ENCODE data around the gene PDPK1.
"Not testable (repeated sequence)": the region's sequence is repeated elsewhere in the genome, so short reads cannot be mapped to it uniquely, and the experiment has no call there.

Gene PDPK1

GRCh38 chr16:2531371-2531695, 6.5 kb upstream of the PDPK1 start, which contains the start of gene CEMP1:
Gene CEMP1, minus strand, starts transcription at chr16:2531408. Its CDS starts 335 bp downstream, at chr16:2531073.
- peak within 1 kb of the TSS; percentile 84 for H3K9ac ChIP-seq (ENCODE audit: low read length)
- TF ChIP-seq, protein P1, sequence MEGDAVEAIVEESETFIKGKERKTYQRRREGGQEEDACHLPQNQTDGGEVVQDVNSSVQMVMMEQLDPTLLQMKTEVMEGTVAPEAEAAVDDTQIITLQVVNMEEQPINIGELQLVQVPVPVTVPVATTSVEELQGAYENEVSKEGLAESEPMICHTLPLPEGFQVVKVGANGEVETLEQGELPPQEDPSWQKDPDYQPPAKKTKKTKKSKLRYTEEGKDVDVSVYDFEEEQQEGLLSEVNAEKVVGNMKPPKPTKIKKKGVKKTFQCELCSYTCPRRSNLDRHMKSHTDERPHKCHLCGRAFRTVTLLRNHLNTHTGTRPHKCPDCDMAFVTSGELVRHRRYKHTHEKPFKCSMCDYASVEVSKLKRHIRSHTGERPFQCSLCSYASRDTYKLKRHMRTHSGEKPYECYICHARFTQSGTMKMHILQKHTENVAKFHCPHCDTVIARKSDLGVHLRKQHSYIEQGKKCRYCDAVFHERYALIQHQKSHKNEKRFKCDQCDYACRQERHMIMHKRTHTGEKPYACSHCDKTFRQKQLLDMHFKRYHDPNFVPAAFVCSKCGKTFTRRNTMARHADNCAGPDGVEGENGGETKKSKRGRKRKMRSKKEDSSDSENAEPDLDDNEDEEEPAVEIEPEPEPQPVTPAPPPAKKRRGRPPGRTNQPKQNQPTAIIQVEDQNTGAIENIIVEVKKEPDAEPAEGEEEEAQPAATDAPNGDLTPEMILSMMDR (IDR thresholded peaks at IDR 0.05; ENCODE audit: low read depth, low read length), result no peak
- TF ChIP-seq EZH2phosphoT487 (IDR thresholded peaks at IDR 0.05; ENCODE audit: low read depth), result no peak
- H2AFZ ChIP-seq (ENCODE audit: low read depth, low read length), result peak within 1 kb of the TSS; percentile 69; the same call in 1 of the 2 replicates

DNA sequence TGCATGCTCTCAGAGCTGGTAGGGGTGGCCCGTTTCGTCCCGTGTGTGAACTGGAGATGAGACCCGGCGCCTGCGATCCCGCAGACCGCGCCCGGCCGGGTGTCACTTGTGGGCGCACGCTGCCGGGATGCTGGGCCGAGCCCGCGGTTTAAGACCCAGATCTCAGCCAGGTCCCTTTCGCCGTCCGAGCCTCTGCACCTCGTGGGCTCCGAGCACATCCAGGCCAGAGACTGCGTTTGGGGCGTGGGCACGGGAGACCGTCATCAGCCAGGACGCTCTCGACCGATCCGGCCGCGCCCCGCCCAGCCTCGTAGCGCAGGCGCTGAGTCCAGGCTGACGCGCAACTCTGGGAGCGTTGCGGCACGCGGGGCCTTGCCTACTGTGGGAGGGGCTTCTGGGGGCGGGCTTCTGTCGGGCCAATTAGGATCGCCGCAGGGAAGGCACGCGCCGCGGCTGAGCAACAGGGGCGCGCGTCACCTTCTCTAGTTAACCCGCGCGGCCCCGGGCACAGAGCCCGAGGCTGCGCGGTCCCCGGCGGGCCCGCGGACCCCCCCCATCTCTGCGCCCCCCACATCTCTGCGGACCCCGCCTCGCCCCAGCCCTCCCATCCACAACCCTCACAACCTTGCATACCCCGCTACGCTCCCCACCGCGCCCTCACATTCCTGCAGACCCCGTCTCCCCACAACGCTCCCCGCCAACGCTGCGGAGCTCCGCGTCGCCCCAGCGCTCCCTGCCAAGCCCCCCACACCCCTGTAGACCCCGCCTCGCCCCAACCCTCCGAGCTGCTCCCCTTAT, 5.9 kb upstream of the PDPK1 start:
- no peaks in the 10 kb centered on the region for H3K79me2 ChIP-seq (ENCODE audit: low read length)
- H3K4me3 ChIP-seq (ENCODE audit: low read length), result peak overlapping the region; percentile 82
- H3K27me3 ChIP-seq (ENCODE audit: low read depth, low read length), result no peaks in the 10 kb centered on the region
- peak overlapping the region; percentile 75 for H3K27ac ChIP-seq (ENCODE audit: low read length)
- H4K20me1 ChIP-seq (ENCODE audit: insufficient read depth, low read length), result no peaks in the 10 kb centered on the region
- TF ChIP-seq, protein P1 (IDR thresholded peaks at IDR 0.05; ENCODE audit: low read depth, low read length), result no peak
- TF ChIP-seq EZH2phosphoT487 (IDR thresholded peaks at IDR 0.05; ENCODE audit: low read depth), result no peak
- H3K9me3 ChIP-seq (ENCODE audit: insufficient read depth, low read length), result no peaks in the 10 kb centered on the region
- peak overlapping the region; percentile 84 for H3K9ac ChIP-seq (ENCODE audit: low read length)
- peak overlapping the region; percentile 69; the same call in 1 of the 2 replicates for H2AFZ ChIP-seq (ENCODE audit: low read depth, low read length)
- H3K4me1 ChIP-seq (ENCODE audit: low read length), result peaks cover 6% of the 10 kb centered on the region; the same call in 1 of the 2 replicates
- peak overlapping the region; percentile 91 for H3K4me2 ChIP-seq (ENCODE audit: low read length)
- peaks cover 11% of the 10 kb centered on the region for H3K36me3 ChIP-seq (replicated peaks; ENCODE audit: low read depth, low read length)

More at GRCh38 chr16:2531371-2531695, 6.5 kb upstream of the PDPK1 start, which contains the start of gene CEMP1:
- H3K36me3 ChIP-seq (replicated peaks; ENCODE audit: low read depth, low read length), result peaks cover 11% of the 10 kb centered on the region
- peak within 1 kb of the TSS; percentile 91 for H3K4me2 ChIP-seq (ENCODE audit: low read length)
- H3K27ac ChIP-seq (ENCODE audit: low read length), result peak within 1 kb of the TSS; percentile 75
- no peaks in the 10 kb centered on the region for H3K9me3 ChIP-seq (ENCODE audit: insufficient read depth, low read length)
- H4K20me1 ChIP-seq (ENCODE audit: insufficient read depth, low read length), result no peaks in the 10 kb centered on the region
- peaks cover 6% of the 10 kb centered on the region; the same call in 1 of the 2 replicates for H3K4me1 ChIP-seq (ENCODE audit: low read length)
- no peaks in the 10 kb centered on the region for H3K79me2 ChIP-seq (ENCODE audit: low read length)
- H3K4me3 ChIP-seq (ENCODE audit: low read length), result peak within 1 kb of the TSS; percentile 82
- H3K27me3 ChIP-seq (ENCODE audit: low read depth, low read length), result no peaks in the 10 kb centered on the region

DNA sequence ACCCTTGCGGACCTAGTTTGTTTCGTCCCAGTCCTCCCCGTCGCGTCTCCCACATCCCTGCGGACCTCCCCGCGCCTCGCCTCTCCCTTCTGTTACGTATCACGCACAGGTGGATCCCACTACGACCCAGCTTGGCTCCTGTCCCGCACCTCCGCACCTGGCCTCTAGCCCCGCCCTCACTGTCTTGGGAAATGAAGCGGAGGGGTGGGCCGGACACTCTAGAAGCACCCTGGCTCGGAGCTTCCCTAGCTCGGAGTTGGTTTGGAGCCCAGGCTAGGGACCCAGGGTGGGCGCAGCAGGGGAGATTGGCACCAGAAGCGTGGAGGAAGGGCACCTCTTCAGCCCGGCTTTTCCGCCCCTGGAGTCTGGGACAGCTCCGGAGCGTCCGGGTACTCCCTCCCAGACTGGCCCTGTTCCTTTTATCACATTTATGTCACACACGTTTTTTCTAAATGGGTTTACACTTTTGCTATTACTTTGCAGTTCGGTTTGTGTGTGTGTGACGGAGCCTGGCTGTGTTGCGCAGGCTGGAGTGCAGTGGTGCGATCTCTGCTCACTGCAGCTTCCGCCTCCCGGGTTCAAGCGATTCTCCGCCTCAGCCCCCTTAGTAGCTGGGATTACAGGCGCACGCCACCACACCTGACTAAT, 5.2 kb upstream of the PDPK1 start:
- peak overlapping the region; percentile 82 for H3K4me3 ChIP-seq (ENCODE audit: low read length)
- H3K4me2 ChIP-seq (ENCODE audit: low read length), result peak overlapping the region; percentile 91
- no peaks in the 10 kb centered on the region for H3K27me3 ChIP-seq (ENCODE audit: low read depth, low read length)
- H3K9me3 ChIP-seq (ENCODE audit: insufficient read depth, low read length), result no peaks in the 10 kb centered on the region
- H3K9ac ChIP-seq (ENCODE audit: low read length), result peak overlapping the region; percentile 84
- H3K36me3 ChIP-seq (replicated peaks; ENCODE audit: low read depth, low read length), result peaks cover 11% of the 10 kb centered on the region
- H3K27ac ChIP-seq (ENCODE audit: low read length), result peak overlapping the region; percentile 75
- H4K20me1 ChIP-seq (ENCODE audit: insufficient read depth, low read length), result no peaks in the 10 kb centered on the region
- peaks cover 6% of the 10 kb centered on the region; the same call in 1 of the 2 replicates for H3K4me1 ChIP-seq (ENCODE audit: low read length)
- TF ChIP-seq EZH2phosphoT487 (IDR thresholded peaks at IDR 0.05; ENCODE audit: low read depth), result no peak
- TF ChIP-seq, protein P1 (IDR thresholded peaks at IDR 0.05; ENCODE audit: low read depth, low read length), result no peak
- H3K79me2 ChIP-seq (ENCODE audit: low read length), result no peaks in the 10 kb centered on the region
- peak overlapping the region; percentile 69; the same call in 1 of the 2 replicates for H2AFZ ChIP-seq (ENCODE audit: low read depth, low read length)

GRCh38 chr16:2533142-2533755, 4.6 kb upstream of the PDPK1 start:
- not testable (repeated sequence) for H3K9me3 ChIP-seq (ENCODE audit: insufficient read depth, low read length); H3K27me3 ChIP-seq (ENCODE audit: low read depth, low read length); H3K79me2 ChIP-seq (ENCODE audit: low read length); H4K20me1 ChIP-seq (ENCODE audit: insufficient read depth, low read length); H3K4me1 ChIP-seq (ENCODE audit: low read length)
- Histone ChIP-seq H3K9ac (ENCODE audit: low read length) (peak overlapping the region; percentile 84), H3K4me3 (ENCODE audit: low read length) (peak overlapping the region; percentile 82), H2AFZ (ENCODE audit: low read depth, low read length) (peak overlapping the region; percentile 69; the same call in 1 of the 2 replicates), H3K36me3 (replicated peaks; ENCODE audit: low read depth, low read length) (peaks cover 11% of the 10 kb centered on the region), H3K4me2 (ENCODE audit: low read length) (peak overlapping the region; percentile 91), H3K27ac (ENCODE audit: low read length) (peak overlapping the region; percentile 75)

Data from OCI-LY3 (cell line).